ENCODE measurements around the gene NAALADL1. TPM values are rescaled to one million over a fixed set of nuclear protein-coding genes. Genes with fewer than 3 reads are reported as not detected.
A peak's percentile ranks its signal among the peaks of the same experiment; 100 is the strongest.

The NAALADL1 gene
- total and polyA plus RNA-seq, 9 of the 15 experiments (the other 6 are each of a cell fraction or from before 2014, with no cell fraction given) = 0.06 to 0.72 (median 0.22) TPM; not detected in 4

- TF ChIP-seq GMEB1 (CRISPR knock-in tag; IDR thresholded peaks at IDR 0.05) (no peak), ZNF318 (IDR thresholded peaks at IDR 0.05; ENCODE audit: borderline replicate concordance in 1 of 2, low read depth in 1 of 2) (no peak), ZNF224 (CRISPR knock-in tag; IDR thresholded peaks at IDR 0.05) (no peak), PREB (CRISPR knock-in tag; IDR thresholded peaks at IDR 0.05) (no peak), DPF2 (IDR thresholded peaks at IDR 0.05) (0 out of 2 replicates have a peak, but pooled peaks have one; percentile 47), HDAC1 (IDR thresholded peaks at IDR 0.05) (no peak), HSF4 (CRISPR knock-in tag; IDR thresholded peaks at IDR 0.05; ENCODE audit: borderline replicate concordance) (no peak), DACH1 (IDR thresholded peaks at IDR 0.05; ENCODE audit: partially characterized antibody) (no peak), FOXJ2 (tag; IDR thresholded peaks at IDR 0.05) (no peak), MYC (IDR thresholded peaks at IDR 0.05; ENCODE audit: low read depth, low read length) (no peak), MYC (CRISPR knock-in tag; IDR thresholded peaks at IDR 0.05; ENCODE audit: borderline replicate concordance, low read depth) (no peak), NRF1 (conservative IDR thresholded peaks at IDR 0.05 in 1 of 2, IDR thresholded peaks at IDR 0.05 in 1 of 2) (no peak)
- TF ChIP-seq, protein P1, sequence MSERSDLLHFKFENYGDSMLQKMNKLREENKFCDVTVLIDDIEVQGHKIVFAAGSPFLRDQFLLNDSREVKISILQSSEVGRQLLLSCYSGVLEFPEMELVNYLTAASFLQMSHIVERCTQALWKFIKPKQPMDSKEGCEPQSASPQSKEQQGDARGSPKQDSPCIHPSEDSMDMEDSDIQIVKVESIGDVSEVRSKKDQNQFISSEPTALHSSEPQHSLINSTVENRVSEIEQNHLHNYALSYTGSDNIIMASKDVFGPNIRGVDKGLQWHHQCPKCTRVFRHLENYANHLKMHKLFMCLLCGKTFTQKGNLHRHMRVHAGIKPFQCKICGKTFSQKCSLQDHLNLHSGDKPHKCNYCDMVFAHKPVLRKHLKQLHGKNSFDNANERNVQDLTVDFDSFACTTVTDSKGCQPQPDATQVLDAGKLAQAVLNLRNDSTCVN (CRISPR knock-in tag; IDR thresholded peaks at IDR 0.05) = no peak
These were observed 43.6 kb downstream of the NAALADL1 start (continued) for GRCh38 chr11:65014726-65015227.

Measured in K562 (cell line).